Stimulated activated CD8-positive, alpha-beta memory T cell treated with anti-CD3 and anti-CD28 coated beads, Interleukin-4, amount 100 ng/mL, for 1 hour (primary cell): ENCODE measurements around the gene SHPK.
"Not testable (repeated sequence)": the region's sequence is repeated elsewhere in the genome, so short reads cannot be mapped to it uniquely, and the experiment has no call there.

Experiments
- DNase-seq, 2 donors: peaks; one replicate each; pipeline ENCODE4 v3.0.0-alpha.2; 2020; ENCODE audit warnings: low read depth in 2 of 2, low spot score in 1 of 2

Gene SHPK

DNA sequence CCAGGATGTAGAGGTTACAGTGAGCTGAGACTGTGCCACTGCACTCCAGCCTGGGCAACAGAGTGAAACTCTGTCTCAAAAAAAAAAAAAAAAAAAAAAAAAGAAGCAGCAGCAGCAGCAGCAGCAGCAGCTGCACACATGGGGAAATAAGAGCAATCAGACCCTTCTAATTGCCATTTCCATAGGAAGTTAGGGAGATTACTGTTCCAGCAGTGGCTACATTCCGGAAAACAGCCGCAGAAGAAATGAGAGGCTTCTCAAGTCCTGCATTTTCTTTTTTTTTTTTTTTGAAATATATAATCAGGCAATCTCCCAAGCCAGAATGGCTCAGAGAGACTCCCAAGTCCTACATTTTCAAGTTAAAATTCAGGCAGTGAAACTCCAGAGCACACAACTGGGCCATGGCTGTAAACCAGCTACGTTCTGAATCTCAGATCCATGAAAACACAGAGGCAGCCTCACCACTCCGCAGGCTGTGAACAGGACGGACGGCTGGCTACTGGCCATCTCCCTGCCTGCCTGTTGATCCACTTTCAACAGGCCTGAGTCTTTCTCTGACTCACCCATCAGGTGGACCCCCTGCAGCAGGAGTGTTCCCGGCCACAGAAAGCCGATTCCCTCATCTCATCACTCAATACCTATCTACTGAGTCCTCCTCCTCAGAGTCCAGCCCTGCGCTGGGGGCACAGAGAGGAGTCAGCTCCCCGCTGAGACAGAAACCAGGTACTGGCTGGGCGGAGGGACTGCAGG, 41.8 kb downstream of the SHPK start:
- no peak for DNase-seq

GRCh38 chr17:3593384-3593783, 42.7 kb downstream of the SHPK start:
- no peak for DNase-seq

GRCh38 chr17:3592216-3592860, 43.7 kb downstream of the SHPK start:
- no peak for DNase-seq

GRCh38 chr17:3590768-3591167, 45.3 kb downstream of the SHPK start:
- no peak for DNase-seq

GRCh38 chr17:3590231-3590630, 45.8 kb downstream of the SHPK start:
- no peak for DNase-seq

DNA sequence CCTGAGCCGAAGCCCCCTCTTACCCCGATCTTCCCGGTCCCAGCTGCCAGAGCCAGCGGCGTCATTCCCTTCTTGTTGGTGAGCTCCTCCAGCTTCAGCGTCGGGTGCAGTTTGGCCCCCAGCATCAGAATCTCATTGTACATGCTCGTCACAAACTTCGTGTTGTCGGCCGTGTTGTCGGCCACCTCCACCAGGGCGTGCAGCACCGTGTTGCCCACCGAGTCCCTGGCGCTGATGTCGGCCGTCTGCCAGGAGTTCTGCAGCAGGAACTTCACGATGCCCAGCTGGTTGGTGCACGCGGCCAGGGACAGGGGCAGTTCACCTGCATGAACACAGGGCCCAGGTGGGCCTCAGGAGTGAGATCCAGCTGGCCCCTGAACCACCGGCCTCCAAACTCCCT, 46.3 kb downstream of the SHPK start:
- DNase-seq: no peak

- no peak for DNase-seq
Observed at GRCh38 chr17:3585826-3586225, 50.2 kb downstream of the SHPK start.

GRCh38 chr17:3583456-3583855, 52.6 kb downstream of the SHPK start:
- no peak for DNase-seq

- no peak for DNase-seq
Observed at GRCh38 chr17:3582915-3583314, 53.1 kb downstream of the SHPK start.

GRCh38 chr17:3578667-3579066, 57.4 kb downstream of the SHPK start:
- DNase-seq: not testable (repeated sequence)

- DNase-seq: no peak
Observed at GRCh38 chr17:3576970-3577369, 59.1 kb downstream of the SHPK start.

- DNase-seq: no peak
Observed at GRCh38 chr17:3575511-3575910, 60.5 kb downstream of the SHPK start.

DNA sequence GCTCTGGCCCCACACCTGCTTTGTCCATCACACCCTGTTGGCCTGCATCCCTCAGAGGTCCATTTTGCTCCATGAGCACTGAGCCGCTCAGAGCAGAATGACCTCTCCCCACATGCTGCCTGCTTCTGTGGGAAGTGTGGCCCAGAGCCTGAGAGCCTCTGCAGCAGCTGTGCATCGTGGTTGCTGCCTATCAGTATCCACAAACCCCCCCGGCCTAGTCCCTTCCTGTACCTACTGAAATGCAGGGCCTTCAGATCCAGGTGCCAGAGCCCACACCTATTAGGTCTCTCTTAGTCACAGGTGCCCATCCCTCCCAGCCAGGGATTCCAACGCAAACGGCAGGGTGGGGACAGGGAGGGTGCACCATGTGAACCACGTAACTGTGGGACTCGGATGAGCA, 61.8 kb downstream of the SHPK start:
- no peak for DNase-seq

DNA sequence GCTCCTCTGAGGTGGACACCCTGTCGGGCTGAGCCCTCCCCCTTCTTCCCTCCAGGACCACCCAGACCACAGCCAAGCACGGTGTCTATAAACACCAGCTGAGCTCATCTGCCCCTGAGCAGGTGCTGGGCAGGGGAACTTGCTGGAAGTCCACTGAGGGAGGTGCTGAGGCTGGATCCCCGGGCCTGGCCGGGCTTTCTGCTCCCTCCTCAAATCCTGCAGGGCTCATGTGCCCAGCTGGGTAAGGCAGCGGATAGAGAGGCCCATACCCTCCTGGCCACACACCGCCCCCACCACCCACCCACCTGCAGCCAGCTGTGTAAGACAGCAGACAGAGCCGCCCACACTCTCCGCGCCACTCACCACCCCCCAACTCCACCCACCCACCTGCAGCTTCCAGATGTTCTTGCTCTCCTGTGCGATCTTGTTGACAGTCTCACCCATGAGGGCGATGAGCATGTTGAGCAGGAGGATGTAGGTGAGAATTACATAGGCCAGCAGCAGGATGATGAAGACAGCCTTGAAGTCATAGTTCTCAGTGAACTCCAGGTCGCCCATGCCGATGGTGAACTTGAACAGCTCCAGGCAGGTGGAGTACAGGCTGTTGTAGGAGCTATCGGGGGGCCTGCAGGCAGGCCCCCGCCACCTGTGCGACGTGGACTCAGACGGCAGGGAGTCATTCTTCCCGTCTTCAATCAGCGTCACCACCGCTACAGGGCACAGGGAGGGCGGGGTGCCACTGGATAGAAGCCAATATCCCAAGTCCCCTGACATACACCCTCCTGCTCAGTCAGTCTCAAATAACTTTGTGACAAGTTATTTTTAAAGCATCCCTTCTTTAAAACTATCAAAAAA, 62.6 kb downstream of the SHPK start:
- no peak for DNase-seq

DNA sequence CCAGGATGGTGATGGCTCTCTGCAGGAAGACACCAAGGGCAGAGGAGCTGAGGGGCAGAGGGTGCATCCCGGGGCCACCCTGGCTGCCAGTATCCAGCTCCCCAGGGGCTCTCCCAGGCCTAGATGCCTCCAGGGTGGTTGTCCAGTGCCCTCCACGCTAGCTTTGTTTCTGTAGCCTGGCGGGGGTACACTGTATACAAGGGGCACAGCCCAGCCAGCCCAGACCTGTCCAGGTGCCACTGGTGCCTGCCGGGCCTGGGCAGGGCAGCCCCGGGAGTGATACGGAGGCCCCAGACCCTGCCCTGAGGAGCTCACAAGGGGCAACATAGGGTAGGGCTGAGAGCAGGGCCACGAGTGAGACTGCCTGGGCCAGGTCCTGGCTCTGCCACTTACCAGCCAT, 63.8 kb downstream of the SHPK start:
- no peak for DNase-seq

GRCh38 chr17:3571043-3571900, 64.8 kb downstream of the SHPK start:
- no peak for DNase-seq

DNA sequence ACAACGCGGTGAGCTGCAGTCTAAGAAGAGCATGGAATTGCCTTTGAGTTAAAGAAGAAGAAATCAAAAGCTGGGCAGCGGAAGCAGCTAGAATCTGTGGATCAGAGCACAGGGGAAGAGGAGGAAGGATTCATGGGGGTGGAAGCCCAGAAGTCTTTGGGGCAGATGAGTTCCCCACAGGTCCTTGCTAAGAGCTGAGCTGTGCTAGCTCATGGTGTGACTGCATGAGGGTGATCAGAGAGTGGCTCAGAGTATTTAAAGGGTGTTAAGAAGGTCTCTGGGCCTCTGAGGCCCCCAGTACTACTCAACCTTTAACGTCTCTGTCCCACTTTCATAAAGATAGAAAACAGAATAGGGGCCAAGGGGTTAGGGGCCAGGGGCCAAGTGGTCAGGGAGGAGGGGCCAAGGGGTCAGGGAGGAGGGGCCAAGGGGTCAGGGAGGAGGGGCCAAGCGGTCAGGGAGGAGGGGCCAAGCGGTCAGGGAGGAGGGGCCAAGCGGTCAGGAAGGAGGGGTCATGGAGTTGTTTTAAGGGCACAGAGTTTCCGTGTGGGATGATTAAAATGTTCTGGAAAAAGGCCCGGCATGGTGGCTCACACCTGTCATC, 66.4 kb downstream of the SHPK start:
- DNase-seq: no peak

- DNase-seq: no peak
Observed at GRCh38 chr17:3566551-3566950, 69.5 kb downstream of the SHPK start.

- DNase-seq: no peak
Observed at GRCh38 chr17:3565143-3565542, 70.9 kb downstream of the SHPK start.

DNA sequence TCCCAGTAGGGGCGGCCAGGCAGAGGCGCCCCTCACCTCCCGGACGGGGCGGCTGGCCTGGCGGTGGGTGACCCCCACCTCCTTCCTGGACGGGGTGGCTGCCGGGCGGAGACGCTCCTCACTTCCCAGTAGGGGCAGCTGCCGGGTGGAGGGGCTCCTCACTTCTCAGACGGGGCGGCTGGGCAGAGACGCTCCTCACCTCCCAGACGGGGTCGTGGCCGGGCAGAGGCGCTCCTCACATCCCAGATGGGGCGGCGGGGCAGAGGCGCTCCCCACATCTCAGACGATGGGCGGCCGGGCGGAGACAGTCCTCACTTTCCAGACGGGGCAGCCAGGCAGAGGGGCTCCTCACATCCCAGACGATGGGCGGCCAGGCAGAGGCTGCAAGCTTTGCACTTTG, 71.8 kb downstream of the SHPK start:
- not testable (repeated sequence) for DNase-seq

GRCh38 chr17:3559270-3559645, 76.8 kb downstream of the SHPK start:
- no peak for DNase-seq
